GM18870 (cell line): ENCODE measurements around the gene REXO1.

ENCODE experiments used
- ATAC-seq: cut with Tn5 transposase; IDR thresholded peaks from one replicate; pipeline ENCODE4 v1.9.1; 2021; ENCODE audit warnings: moderate library complexity; ENCODE audit not compliant: unreplicated experiment

The REXO1 gene

DNA sequence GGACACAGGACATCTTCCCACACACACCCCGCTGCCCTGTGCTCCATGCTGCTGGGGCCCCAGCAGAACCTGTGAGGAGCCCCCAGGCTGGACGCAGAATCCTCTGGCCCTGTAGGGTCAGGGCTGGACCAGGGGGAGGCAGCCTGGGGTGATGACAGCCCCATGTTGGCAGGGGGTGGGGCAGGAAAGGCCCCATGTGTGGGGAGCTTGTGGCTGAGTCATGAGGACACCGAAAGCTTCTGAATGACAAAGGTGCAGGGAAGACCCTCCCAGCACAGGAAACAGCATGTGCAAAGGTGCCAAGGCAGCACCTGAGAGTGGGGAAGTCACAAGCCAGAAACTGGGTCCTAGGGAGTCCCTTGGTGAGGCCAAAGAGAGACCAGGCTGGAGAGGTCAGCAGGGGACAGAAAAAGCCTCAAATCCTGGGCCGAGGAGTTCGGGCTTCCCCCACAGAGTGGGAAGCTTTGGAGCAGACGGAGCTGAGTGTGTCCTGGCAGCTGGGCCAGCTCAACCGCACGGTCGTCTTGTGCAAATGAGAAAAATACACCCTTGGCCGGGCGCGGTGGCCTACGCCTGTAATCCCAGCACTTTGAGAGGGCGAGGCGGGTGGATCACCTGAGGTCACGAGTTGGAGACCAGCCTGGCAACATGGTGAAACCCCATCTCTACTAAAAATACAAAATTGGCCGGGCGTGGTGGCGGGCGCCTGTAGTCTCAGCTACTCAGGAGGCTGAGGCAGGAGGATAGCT is 53.7 kb downstream of the REXO1 start:
- ATAC-seq, result no peak

DNA sequence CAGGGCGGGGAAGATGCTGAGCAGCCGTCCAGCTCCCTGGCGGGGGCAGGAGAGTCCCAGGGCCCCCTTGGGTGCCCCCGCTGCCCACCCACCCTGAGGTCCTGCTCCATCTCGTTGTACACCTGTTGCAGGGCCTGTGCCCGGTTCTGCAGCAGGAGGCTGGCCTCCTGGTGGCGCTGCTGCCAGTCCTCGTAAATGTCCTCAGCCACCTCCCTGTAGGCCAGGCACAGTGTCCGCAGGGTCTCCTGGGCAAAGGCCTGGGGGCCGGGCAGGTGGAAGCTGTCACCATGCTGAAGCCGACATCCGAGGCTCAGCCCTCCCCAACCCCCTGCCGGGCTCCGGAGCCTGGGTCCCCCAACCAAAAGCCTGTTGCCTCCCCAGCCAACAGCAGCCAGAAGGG is 56.4 kb downstream of the REXO1 start:
- no peak for ATAC-seq

DNA sequence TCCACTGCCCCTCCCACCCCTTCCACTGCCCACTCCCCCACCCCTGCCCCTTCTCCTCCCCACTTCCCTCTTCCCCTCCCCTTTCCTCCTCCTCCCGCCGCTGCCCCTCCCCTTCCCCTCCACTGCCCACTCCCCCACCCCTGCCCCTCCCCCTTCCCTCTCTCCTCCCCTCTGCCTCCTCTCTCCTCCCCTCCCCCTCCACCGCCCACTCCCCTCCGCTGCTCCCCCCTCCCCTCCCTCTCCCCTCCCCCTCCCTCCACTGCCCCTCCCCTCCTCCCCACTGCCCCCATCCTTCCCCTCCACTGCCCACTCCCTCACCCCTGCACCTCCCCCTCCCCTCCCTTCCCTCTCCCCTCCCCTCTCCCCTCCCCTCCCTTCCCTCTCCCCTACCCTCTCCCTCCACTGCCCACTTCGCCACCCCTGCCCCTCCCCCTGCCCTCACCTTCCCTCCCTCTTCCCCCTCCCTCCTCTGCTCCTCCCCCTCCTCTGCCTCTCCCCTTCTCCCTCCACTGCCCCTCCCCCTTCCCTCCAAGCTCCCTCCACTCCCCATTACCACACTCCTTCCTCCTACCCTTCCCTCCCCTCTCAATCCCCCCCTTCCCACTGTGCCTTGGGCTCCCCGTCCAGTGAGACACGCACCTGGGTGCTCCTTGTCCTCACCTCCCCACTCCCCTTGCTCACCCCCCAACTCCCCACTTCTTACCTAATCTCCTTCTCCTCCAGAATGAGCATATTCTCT is 58.1 kb downstream of the REXO1 start:
- ATAC-seq, result no peak

DNA sequence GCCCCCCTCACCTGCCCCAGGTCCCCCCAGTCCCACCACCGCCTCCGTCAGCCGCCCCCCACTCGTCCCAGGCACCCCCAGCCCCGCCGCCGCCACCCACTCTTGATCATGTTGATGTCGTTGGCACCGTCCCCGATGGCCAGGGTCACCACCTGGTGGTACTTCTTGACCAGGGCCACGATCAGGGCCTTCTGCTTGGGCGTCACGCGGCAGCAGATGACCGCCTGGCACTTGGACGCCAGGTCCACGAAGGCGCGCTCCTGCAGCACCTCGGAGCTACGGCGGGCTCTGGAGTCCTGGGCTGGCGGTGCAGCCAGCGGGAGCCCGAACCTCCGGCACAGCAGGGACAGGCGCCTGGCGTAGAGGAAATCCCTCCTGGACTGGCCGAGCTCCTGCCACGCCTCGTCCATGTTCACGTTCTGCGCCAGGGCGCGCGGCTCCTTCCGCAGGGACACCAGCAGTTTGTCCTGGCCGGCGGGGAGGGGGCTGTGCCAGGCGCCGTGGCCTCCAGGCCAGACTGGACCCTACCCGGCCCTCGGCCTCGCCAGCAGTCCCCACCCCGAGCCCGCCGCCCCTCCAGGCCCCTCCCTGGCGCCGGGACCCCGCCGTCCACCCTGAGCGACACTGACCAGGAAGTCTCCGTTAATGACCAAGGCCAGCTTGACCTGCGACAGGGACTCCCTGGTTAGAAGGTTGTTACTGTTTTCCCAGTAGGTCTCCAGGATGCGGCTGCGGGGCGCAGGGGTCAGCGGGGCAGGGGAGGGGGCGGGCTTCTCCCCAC is 58.8 kb downstream of the REXO1 start:
- ATAC-seq, result no peak

DNA sequence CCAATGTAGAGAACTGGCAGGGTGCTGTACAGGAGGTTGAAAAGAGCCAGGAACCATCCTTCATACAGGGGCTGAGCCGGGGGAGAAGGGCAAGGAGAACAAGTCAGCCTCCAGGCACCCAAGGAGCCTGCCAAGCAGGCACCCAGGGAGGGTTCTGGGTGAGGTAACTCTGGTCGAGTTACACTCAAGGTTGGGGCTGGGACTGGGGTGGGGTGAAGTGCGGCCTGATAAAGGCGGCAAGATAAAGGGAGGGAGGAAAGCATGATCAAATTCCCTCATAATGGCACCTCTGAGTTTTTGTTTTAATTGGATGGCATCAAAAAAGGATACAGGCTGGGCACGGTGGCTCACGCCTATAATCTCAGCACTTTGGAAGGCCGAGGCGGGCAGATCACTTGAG is 61.2 kb downstream of the REXO1 start:
- ATAC-seq, result no peak

DNA sequence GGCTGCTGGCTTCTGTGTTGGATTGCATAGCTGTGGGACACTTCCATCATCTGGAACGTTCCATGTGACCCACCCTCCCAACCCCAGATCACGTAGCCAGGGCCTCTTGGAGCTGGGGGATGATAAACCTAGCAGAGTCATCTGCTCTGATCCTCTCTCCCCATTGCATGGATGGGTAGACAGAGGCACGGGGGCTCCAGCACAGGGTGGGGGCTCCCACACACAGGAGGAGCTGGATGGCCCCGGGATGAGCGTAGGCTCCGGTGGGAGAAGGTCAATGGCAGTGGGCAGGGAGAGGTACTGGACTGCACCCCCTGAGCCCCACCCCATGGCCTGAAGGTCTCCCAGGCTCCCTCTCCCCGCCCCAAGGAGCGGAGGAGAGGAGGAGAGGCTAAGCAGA is 61.6 kb downstream of the REXO1 start:
- ATAC-seq, result no peak

DNA sequence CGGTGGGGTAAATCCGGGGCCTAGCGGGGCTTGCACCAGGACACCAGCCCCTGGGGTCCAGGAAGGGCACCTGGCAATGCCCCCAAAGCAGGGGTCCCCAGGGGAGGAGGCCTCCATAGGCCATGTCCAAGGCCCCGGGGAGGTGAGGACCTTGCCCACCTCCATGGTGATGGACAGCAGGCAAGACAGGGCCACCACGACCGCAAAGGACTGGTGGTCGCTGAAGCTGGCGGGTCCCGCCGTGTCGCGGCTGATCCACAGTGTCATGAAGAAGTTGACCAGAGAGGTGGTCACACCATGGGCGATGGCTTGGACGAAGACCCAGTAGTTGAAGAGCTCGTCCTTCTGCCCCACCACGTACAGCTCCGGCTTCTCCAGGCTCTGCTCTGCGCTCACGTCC is 63.0 kb downstream of the REXO1 start:
- no peak for ATAC-seq

DNA sequence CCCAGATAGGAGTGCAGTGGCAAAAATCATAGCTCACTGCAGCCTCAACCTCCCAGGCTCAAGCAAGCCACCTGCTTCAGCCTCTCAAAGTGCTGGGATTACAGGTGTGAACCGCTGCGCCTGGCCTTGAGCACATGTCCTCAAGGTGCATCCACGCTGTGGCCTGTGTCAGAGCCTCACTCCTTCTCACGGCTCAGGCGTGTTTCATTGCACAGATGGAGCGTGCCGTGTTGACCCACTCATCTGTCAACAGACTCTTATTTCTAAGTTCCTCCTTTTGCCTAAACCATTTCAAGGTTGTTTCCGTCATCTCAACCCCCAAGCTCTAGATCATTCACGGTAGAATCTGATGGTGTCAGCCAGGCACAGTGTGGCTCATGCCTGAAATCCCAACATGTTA is 64.4 kb downstream of the REXO1 start:
- ATAC-seq, result no peak

DNA sequence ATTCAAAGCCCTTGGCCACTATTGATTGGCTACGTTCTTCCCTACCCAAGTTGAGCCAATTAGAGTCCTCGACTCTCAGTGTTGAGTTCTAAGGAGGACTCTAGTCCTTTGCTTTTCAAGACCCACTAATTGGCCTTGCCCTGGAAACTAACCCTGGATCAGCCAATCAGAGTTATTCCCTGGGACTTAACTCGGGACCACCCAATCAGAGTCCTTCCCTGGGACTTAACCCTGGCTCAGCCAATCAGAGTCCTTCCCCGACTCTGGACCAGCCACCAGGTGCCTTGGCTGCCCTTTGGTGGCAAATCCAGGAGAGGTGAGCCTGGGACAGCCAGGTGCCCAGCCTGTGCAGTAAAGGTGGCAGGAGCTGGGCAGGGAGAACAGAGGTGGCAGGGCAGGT is 64.9 kb downstream of the REXO1 start:
- no peak for ATAC-seq

DNA sequence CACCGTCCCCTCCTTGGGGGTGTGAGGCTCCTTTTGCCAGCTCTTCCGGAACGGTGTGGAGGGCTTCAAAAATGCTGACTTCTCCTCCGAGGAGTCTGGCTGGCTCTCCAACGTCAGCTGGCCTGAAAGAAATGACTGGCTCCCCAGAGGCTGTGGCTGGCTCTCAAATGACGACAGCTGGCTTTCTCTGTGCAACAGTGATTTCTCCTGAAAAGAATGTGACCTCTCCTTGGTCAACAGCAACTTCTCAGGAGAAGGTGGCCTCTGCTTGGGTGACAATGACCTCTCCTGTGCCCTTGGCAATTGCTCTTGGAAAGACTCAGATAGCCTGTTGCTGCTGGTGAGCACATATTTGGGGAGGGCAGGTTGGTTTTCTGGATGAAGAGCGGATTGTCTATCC is 65.8 kb downstream of the REXO1 start:
- ATAC-seq, result no peak

DNA sequence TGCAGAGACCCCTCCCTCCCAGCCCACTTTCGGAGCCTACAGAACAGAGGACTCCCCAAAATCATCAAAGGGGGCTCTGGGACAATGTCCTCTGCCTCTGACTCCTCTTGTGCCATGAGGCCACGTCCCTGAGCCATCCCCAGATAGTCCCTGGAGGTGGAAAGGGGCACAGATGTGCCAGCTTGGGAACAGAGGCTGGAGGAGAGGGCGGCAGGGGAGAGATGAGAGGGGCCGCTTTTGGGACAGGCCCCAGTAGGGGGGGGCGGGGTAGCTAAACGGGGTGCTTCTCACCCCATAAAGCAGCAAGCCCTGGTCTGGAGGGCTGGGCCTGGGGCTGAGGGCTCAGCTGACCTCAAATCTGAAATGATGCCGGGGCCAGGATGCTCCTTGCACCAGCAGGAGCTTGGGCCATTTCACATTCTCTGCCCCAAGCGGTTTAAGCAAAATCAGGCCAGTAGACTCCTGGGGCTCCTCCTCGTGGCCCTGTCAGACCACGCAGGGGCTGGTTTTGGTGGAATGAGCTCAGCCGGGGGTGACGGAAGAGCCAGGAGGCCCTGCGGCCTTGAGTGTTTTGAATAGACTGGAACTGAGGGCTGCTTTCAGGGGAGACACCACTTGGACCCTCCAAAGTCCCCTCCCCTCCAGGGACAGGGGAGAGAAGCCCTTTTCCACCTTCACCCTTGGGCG is 67.9 kb downstream of the REXO1 start:
- ATAC-seq, result no peak

DNA sequence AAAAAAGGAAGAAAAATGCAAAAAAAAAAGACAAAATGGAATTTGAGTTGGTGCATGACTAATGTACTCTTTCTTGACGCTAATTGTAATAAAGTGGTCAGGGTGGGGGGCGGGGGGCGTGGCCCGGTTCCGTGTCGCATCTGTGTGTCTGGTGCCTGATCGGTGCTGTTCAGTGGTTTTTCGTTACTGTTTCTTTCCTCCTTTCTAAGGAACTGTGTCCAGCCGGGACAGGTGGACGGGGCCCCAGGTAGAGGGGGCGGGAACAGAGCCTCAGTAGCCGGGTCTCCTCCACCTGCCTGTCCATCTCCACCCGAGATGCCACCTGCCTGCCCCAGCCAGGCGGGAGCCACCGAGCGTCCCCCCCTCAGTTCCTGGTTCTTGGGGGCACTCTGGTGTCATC is 68.7 kb downstream of the REXO1 start:
- ATAC-seq, result no peak

DNA sequence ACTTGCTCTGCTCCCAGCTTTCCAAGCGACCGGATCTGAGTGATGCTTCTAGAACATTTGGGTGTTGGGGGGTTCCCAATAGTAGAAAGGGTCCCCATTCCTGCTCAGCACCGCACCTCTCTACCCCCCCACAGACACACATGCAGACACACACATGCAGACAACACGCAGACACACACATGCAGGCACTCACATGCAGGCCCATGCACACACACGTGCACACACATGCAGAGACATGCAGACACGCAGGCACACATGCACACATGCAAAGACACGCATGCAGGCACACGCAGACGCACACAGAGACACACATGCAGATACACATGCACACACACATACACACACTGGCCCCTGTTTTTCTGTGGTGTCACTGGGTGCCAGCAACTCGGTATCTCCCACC is 71.1 kb downstream of the REXO1 start:
- ATAC-seq, result no peak

DNA sequence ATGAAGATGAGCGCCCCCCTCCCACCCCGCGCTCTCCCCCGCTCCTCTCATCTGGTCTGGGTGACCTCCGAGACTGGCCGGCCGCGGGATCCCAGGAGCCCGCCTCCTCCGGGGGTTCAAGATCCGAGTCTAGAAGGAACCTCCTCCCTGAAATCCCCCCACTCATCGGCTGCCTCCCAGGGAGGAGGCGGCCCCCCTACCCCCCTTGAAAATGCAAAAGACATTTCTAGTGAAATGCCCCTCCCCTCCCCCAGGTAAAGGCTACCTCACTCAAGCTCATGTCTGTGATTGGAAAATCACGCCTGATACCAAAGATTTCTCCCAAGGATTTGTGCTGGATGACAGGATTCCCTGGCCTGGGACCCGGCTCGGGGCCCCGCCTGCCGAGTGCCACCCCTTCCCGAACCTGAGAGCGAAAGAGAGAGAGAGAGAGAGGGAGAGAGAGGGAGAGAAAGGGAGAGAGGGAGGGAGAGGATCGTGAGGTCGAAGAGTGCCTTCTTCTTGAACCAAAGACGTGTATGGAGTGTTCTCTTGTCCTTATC is 71.6 kb downstream of the REXO1 start:
- ATAC-seq, result no peak

DNA sequence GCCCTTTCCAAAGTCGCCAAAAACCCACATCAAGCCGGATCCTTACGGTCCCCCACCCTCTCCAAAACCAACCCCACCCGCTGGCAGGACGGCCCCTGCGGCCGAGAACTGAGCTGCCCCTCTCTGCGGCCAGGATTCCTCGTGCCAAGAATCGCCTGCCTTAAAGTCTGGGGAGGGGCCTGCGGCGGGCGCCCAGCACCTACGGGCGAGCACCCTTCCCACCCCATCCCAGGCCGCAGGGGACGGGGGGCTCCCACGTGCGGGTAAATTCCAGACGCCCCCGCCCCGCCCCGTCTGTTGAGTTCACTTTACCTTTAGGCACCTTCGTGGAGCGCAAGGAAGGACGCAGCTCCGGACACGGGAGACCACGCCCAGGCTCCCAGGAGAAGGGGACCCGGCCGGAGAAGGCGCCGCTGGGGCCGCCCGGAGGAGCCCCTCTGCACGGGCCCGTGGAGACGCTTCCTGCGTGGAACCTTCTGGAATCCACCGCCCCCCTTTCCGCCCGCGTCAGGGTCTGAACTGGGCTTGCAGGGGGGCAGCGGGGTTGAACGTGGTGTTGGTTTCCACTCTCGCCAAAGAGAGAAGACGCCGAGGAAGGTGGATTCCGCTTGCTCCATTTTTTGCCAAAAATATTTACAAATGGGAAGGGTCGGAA is 72.2 kb downstream of the REXO1 start:
- ATAC-seq, result no peak

DNA sequence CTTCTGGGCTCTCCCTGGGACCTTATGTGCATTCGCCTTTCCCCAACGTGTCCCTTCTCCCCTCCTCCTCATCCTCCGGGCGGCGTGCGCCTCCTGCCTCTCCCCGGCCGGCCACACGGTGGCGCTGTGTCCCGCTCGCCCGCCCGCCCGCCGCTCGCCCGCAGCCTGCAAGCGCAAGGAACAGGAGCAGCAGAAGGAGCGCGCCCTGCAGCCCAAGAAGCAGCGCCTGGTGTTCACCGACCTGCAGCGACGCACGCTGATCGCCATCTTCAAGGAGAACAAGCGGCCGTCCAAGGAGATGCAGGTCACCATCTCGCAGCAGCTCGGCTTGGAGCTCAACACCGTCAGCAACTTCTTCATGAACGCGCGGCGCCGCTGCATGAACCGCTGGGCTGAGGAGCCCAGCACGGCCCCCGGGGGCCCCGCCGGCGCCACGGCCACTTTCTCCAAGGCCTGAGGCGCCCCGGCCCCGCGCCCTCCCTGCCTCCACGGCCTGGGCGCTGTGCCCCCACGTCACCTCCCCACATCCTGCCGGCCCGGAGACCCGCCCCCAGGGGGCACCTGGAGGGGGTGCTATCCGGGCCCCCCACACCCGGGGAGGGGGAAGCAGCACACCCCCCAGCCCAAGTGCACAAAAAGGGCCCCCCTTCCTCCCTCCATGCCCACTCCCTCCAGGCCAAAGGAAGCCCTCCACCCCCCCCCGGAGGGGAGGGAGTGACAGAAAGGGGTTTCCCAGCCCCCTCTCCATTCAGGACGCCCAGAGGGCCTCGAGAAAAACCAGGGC is 73.1 kb downstream of the REXO1 start:
- no peak for ATAC-seq

DNA sequence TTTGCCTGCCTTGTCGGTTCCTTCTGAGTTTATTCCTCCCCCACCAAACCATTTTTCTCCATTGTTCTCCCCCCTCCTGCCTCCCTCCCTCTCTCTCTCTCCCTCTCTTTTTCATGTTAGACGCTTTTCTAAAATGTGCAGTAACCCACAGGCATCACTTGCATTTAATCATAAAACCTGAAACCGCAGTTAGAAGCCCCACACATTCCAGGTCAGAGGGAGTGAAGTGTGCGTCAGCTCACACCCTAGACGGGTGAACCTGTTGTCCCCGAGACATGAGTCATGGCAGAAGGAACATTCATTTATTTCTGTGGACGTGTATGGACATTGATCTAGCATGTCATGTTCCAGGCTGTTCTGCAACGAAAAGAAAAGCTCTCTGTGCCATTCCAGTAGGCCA is 75.1 kb downstream of the REXO1 start:
- ATAC-seq, result no peak

DNA sequence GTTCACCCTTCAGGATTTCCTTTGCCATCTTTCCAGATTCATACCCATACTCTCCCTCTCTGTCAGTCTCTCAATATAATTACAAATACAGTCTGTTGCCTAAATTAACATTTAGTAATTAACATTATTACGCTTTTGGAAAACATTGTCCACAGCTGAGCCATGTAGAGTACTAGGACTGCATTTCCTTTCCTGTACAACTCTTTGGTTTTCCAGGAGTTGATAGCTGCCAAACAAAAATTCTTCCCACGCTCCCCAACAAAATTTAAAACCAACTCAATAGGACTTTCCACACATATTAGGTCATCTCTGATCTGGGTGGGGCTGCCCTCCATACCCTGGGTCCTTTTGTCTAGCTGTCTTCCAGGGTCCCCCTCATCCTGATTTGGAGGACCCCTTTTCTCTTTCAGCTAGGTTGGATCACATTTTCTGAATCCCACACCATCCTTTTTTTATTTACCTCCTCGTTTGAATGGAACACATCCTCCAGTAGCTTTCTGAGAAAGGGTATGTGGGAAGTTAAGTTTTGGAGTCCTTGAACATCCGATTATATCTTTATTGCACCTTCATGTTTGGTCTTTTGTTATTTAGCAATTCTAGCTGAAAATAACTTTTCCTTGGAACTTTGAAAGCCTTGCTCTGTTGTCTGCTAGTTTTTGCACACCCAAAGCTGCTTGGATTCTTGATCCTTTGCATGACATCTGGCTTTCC is 77.3 kb downstream of the REXO1 start:
- ATAC-seq, result no peak

DNA sequence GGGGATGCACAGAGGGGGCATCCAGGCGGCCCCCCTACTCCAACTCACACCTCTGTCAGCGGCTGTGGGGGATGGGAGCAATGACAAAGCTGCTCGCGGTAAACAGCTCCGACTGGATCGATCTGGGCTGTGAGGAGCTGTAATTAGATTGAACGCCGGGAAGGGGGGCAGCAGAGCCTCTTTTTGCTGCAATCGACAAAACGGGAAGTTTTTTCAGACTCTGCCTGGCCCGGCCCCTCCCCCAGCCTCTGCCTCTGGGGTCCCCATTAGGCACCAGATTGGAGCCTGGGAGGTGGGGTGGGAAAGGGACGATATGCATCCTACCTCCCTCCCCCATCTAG is 78.7 kb downstream of the REXO1 start:
- ATAC-seq, result no peak
